HAP-1 (cell line): Measurements from ENCODE around the gene TM7SF3.
A peak's percentile ranks its signal among the peaks of the same experiment; 100 is the strongest.
"Not testable (repeated sequence)": the region's sequence is repeated elsewhere in the genome, so short reads cannot be mapped to it uniquely, and the experiment has no call there.

Experiments used
- DNase-seq, 2 experiments: peaks; one replicate each; pipeline ENCODE4 v3.0.0-alpha.2; 2016 to 2020; ENCODE audit warnings: low spot score in 2 of 2
- H3K27me3 ChIP-seq: fragments of 250-450 bp; sonication (Bioruptor Pico); 2 replicates; pipeline ENCODE4 v1.5.1; 2020; ENCODE audit warnings: low read depth, mild to moderate bottlenecking, moderate library complexity
- H3K36me3 ChIP-seq: fragments of 250-450 bp; sonication (Bioruptor Pico); replicated peaks from 2 replicates; pipeline ENCODE4 v1.5.1; 2020; ENCODE audit warnings: mild to moderate bottlenecking
- H3K4me1 ChIP-seq: fragments of 250-450 bp; sonication (Bioruptor Pico); 2 replicates; pipeline ENCODE4 v1.5.1; 2020; ENCODE audit warnings: mild to moderate bottlenecking
- H3K4me3 ChIP-seq: fragments of 250-450 bp; sonication (Bioruptor Pico); 2 replicates; pipeline ENCODE4 v1.5.1; 2020; ENCODE audit warnings: mild to moderate bottlenecking, moderate library complexity
- H3K9me3 ChIP-seq: fragments of 250-450 bp; sonication (Bioruptor Pico); 2 replicates; pipeline ENCODE4 v1.5.1; 2020; ENCODE audit warnings: mild to moderate bottlenecking, moderate library complexity
- in situ Hi-C: fragments of 300-500 bp; cut with MboI; formaldehyde crosslinking; loops from 3 replicates; pipeline ENCODE4 v1.14.3; 2020; ENCODE audit warnings: low sequenced_read_pairs, inconsistent platforms, mixed read lengths

Gene TM7SF3, protein sequence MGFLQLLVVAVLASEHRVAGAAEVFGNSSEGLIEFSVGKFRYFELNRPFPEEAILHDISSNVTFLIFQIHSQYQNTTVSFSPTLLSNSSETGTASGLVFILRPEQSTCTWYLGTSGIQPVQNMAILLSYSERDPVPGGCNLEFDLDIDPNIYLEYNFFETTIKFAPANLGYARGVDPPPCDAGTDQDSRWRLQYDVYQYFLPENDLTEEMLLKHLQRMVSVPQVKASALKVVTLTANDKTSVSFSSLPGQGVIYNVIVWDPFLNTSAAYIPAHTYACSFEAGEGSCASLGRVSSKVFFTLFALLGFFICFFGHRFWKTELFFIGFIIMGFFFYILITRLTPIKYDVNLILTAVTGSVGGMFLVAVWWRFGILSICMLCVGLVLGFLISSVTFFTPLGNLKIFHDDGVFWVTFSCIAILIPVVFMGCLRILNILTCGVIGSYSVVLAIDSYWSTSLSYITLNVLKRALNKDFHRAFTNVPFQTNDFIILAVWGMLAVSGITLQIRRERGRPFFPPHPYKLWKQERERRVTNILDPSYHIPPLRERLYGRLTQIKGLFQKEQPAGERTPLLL

DNA sequence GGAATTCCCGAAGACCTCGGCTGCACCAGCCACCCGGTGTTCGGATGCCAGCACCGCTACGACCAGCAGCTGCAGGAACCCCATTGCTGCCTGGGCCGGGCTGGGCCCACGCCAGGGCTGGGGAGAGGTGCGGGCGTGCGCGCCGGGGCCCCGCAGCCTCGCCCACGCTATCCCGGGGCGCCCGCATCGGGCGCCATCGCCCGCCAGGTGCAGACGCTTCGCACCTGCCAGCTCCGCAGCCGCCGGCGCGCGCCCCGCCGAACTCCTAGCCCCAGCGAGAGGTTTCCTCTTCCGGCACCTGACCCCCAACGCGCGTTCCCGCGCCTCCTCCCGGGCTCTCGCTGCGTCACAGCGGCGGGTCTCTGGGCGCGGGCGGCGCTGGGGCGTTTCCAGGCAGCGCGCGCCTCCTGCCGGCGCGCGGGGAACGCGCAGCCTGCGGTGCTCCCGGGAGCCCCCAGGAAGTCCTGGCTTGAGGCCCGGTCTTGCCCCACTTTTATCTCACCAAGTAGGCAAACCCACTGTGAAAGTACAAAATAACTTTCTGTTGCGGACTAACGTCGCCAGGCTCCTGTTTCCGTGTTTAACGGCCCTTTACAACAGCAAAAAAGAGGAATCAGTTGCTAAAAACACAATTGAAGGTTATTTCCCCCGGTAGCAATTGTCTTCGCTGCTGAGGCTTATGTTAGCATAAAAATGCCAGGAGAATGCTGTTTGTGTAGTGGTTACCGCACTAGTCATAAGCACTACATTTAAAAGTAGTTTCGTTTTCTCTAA, at the start of gene TM7SF3:
Gene TM7SF3 (minus strand): TSS at position 300 of the 774 bp plus-strand sequence. CDS start 216 bp downstream, at position 84.
- H3K9me3 ChIP-seq, result no peaks in the 10 kb centered on the region
- H3K36me3 ChIP-seq, result no peaks in the 10 kb centered on the region
- DNase-seq, result peak; percentile 81 to 95
- peak within 1 kb of the TSS; percentile 59 for H3K4me3 ChIP-seq
- H3K4me1 ChIP-seq, result peaks cover 37% of the 10 kb centered on the region
- in situ Hi-C loops, result no loop called here
- H3K27me3 ChIP-seq, result no peaks in the 10 kb centered on the region

DNA sequence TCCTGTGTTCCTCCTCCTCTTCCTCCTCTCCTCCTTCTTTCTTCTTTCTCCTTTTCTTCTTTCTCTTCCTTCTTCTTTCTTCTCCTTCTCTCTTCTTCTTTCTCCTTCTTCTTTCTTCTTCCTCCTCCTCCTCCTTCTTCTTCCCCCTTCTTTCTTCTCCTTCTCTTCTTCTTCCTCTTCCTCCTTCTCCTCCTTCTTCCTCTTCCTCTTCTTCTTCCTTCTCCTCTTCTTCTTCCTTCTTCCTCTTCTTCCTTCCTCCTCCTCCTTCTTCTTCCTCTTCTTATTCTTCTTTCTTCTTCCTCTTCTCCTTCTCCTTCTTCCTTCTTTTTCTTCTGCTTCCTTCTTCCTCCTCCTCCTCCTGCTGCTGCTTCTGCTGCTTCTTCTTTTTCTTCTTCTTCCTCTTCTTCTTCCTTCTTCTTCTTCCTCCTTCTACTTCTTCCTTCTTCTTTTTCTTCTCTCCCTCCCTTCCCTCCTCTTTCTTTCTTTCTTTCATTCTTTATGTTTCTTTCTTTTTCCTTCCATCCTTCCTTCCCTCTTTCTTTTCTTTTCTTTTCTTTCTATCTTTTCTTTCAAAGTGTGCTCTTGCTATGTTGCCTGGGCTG, 49.2 kb upstream of the TM7SF3 start:
- DNase-seq, result no peak
- no peaks in the 10 kb centered on the region for H3K9me3 ChIP-seq
- H3K27me3 ChIP-seq, result no peaks in the 10 kb centered on the region
- in situ Hi-C loops, result no loop called here
- H3K36me3 ChIP-seq, result no peaks in the 10 kb centered on the region
- H3K4me1 ChIP-seq, result no peaks in the 10 kb centered on the region
- H3K4me3 ChIP-seq, result no peak overlapping the region

DNA sequence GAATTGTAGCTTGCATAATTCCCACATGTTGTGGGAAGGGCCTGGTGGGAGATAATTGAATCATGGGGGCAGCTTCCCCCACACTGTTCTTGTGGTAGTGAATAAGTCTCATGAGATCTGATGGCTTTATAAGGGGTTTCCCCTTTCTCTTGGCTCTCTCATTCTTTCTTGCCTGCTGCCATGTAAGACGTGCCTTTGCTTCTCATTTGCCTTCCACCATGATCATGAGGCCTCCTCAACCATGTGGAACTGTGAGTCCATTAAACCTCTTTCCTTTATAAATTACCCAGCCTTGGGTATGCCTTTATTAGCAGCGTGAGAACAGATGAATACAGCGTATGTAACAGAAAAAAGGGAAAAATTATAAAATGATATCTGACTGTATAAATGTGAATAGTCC, 47.1 kb upstream of the TM7SF3 start:
- no peak for DNase-seq
- in situ Hi-C loops, result no loop called here
- no peaks in the 10 kb centered on the region for H3K27me3 ChIP-seq

DNA sequence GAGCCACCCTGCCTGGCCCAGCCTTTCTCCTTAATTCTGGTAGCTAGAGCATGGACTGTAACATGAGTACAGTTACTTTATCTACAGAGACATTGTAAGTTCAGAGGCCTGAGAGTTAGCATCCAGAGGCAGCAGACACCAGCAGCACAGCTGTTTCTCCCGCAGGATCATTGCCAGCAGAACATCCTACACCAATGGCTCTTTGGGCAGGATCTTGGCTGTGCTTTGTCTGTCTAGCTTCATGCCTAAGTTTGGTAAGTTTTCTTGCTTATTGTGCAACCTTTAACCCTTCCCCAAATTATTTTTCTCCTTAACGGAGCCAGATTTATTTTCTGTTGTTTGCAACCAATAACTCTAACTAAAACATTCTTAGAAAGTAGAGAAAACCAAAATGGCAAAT, 46.6 kb upstream of the TM7SF3 start:
- in situ Hi-C loops, result no loop called here
- Histone ChIP-seq H3K4me3 (no peak overlapping the region), H3K4me1 (no peaks in the 10 kb centered on the region), H3K9me3 (no peaks in the 10 kb centered on the region), H3K27me3 (no peaks in the 10 kb centered on the region), H3K36me3 (no peaks in the 10 kb centered on the region)
- no peak for DNase-seq

More for the DNA sequence above, 47.1 kb upstream of the TM7SF3 start:
- Histone ChIP-seq H3K4me3 (no peak overlapping the region), H3K36me3 (no peaks in the 10 kb centered on the region), H3K4me1 (no peaks in the 10 kb centered on the region), H3K9me3 (no peaks in the 10 kb centered on the region)

DNA sequence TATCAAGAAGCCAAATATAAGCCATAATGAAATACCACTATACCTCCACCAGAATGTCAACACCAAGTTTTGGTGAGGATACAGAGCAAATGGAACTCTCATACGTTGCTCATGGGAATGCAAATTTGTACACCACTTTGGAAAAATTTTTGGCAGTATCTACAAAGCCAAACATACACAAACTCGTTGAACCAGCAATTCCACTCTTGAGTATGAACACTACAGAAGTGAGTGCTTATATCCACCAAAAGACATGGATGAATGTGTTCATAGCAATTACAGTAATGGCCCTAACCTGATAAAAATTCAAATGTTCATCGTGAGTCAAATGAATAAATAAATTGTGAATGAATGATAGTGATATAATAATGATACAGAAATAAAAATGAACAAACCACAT, 43.4 kb upstream of the TM7SF3 start:
- DNase-seq, result no peak
- Histone ChIP-seq H3K4me3 (no peak overlapping the region), H3K27me3 (no peaks in the 10 kb centered on the region), H3K4me1 (peaks cover 9% of the 10 kb centered on the region), H3K36me3 (no peaks in the 10 kb centered on the region), H3K9me3 (no peaks in the 10 kb centered on the region)
- in situ Hi-C loops, result no loop called here

DNA sequence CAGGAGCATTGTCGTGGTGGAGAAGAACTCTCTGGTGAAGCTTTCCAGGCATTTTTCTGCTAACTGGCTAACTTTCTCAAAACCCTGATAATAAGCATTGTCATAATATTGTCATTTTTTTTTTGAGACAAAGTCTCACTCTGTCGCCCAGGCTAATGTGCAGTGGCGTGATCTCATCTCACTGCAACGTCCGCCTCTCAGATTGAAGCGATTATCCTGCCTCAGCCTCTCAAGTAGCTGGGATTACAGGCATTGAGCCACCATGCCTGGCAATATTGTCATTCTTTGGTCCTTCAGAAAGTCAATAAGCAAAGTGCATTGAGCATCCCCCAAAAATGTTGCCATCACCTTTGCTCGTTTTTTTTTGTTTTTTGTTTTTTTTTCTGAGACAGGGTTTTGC, 41.8 kb upstream of the TM7SF3 start:
- DNase-seq, result no peak
- in situ Hi-C loops, result no loop called here

DNA sequence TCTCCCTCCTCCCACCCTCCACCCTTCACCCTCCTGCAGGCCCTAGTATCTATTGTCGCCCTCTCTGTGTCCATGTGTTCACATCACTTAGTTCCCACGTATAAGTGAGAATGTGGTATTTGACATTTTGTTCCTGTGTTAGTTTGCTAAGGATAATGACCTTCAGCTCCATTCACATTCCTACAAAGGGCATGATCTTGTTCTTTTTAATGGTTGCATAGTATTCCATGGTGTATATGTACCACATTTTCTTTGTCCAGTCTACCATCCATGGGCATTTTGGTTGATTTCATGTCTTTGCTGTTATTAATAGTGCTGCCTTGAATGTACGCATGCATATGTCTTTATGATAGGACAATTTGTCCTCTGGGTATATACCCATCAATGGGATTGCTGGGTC, 38.6 kb upstream of the TM7SF3 start:
- H3K4me1 ChIP-seq, result peaks cover 11% of the 10 kb centered on the region
- no peaks in the 10 kb centered on the region for H3K27me3 ChIP-seq
- H3K9me3 ChIP-seq, result no peaks in the 10 kb centered on the region
- in situ Hi-C loops, result no loop called here
- DNase-seq, result no peak
- no peaks in the 10 kb centered on the region for H3K36me3 ChIP-seq
- no peak overlapping the region for H3K4me3 ChIP-seq

More for the DNA sequence above, 41.8 kb upstream of the TM7SF3 start:
- Histone ChIP-seq H3K27me3 (no peaks in the 10 kb centered on the region), H3K36me3 (no peaks in the 10 kb centered on the region), H3K4me1 (peaks cover 9% of the 10 kb centered on the region), H3K9me3 (no peaks in the 10 kb centered on the region), H3K4me3 (no peak overlapping the region)

DNA sequence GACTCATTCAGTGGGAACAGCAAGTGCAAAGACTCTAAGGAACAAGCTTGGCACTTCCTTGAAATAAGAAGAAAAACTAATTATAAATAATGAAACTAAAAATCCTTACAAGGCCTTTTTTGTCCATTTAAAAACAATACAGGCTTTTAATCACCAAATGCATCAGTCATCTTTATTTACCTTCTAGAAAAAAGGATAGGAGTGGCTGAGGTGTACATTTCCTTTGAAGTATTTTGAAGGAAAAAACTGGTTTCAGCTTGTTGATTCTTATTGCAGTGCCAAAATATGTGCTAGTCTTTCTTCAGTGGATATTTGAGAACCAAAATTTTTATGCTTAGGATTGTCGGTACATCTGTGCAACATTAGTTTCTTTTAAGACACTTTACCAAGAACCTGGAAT, 38.0 kb upstream of the TM7SF3 start:
- Histone ChIP-seq H3K9me3 (no peaks in the 10 kb centered on the region), H3K27me3 (no peaks in the 10 kb centered on the region), H3K4me1 (peaks cover 11% of the 10 kb centered on the region), H3K36me3 (no peaks in the 10 kb centered on the region), H3K4me3 (no peak overlapping the region)
- in situ Hi-C loops, result no loop called here
- DNase-seq, result no peak

DNA sequence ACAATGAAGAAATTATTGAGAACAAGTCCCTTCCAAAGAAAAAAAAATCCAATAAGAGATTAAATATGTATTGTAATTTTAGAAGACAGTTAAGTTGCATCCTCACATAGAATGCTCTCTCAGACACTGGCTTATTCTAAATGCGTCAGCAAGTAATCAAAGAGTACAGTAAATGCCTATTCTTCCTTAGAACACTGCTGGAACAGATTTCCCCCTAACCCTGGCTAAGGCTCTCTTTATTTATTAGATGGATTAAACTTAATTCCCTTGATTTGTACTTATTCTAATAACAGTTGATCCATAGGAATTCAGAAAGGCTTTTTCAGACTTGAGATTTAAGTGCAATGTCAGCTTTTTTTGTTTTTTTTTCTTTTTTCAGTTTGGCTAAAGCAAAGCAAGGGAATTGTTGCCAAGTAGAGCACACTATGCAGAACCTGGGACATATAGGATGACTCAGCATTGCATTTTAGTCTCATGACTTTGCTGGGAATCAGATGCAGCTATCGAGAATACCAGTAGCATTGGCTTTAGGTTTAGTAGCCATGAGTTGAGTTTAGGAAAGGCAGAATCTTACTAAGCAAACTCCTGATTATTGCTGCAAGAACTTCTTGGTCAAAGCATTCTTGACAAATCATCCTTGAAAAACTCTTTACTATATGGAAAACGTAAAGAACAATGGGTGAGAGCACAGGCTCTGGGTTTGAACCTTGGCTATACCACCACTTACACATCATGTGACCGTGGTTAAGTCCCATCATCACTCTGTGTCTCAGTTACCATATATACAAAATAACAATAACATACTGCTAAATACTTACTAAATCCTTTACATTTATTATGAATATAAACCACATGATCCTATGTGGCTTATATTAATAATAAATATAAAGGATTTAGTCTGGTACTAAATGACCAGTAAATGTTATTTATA, 34.9 kb upstream of the TM7SF3 start:
- Histone ChIP-seq H3K27me3 (no peaks in the 10 kb centered on the region), H3K9me3 (no peaks in the 10 kb centered on the region), H3K36me3 (no peaks in the 10 kb centered on the region), H3K4me1 (peaks cover 11% of the 10 kb centered on the region), H3K4me3 (no peak overlapping the region)
- no peak for DNase-seq
- in situ Hi-C loops, result loop anchor here (25.0 kb wide), 1 partner anchor 263 kb away; no protein-coding TSS in a partner anchor

DNA sequence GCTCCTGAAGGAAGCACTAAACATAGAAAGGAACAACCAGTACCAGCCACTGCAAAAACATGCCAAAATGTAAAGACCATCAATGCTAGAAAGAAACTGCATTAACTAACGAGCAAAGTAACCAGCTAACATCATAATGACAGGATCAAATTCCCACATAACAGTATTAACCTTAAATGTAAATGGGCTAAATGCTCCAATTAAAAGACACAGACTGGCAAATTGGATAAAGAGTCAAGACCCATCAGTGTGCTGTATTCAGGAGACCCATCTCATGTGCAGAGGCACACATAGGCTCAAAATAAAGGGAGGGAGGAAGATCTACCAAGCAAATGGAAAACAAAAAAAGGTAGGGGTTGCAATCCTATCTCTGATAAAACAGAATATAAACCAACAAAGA, 27.8 kb upstream of the TM7SF3 start:
- H3K27me3 ChIP-seq, H3K9me3 ChIP-seq, H3K4me3 ChIP-seq, H3K4me1 ChIP-seq, H3K36me3 ChIP-seq, DNase-seq: not testable (repeated sequence)
- in situ Hi-C loops, result loop anchor here (25.0 kb wide), 1 partner anchor 270 kb away; no protein-coding TSS in a partner anchor

DNA sequence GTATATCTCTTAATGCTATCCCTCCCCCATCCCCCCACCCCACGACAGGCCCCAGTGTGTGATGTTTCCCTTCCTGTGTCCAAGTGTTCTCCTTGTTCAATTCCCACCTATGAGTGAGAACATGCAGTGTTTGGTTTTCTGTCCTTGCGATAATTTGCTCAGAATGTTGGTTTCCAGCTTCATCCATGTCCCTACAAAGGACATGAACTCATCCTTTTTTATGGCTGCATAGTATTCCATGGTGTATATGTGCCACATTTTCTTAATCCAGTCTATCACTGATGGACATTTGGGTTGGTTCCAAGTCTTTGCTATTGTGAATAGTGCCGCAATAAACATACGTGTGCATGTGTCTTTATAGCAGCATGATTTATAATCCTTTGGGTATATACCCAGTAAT, 26.5 kb upstream of the TM7SF3 start:
- H3K9me3 ChIP-seq, H3K4me1 ChIP-seq, H3K4me3 ChIP-seq, DNase-seq, H3K27me3 ChIP-seq, H3K36me3 ChIP-seq: not testable (repeated sequence)
- in situ Hi-C loops, result loop anchor here (25.0 kb wide), 1 partner anchor 272 kb away; no protein-coding TSS in a partner anchor

DNA sequence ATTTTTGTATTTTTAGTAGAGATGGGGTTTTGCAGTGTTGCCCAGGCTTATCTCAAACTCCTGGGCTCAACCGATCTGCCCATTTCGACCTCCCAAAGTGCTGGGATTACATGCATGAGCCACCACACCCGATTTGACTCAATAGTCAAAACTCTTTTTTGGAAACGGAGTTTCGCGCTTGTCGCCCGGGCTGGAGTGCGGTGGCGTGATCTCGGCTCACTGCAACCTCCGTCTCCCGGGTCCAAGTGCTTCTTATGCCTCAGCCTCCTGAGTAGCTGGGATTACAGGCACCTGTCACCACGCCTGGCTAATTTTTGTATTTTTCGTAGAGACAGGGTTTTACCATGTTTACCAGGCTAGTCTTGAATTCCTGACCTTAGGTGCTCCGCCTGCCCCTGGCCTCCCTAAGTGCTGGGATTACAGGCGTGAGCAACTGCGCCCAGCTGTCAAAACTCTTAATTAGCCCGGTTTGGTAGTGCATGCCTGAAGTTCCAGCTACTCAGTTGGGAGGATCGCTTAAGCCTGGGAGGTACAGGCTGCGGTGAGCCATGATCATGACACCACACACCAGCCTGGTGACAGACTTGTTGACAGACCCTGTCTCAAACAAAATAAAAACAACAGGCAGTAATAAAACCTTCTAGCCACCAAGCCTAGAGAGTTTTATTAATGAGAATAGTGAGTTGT, 20.6 kb upstream of the TM7SF3 start:
- Histone ChIP-seq H3K9me3 (no peaks in the 10 kb centered on the region), H3K4me1 (no peaks in the 10 kb centered on the region), H3K36me3 (peaks cover 21% of the 10 kb centered on the region), H3K27me3 (no peaks in the 10 kb centered on the region), H3K4me3 (no peak overlapping the region)
- no peak for DNase-seq
- in situ Hi-C loops, result loop anchor here (10.0 to 25.0 kb wide), 2 partner anchors 100 to 278 kb away; no protein-coding TSS in a partner anchor
